Fibroblast of lung (primary cell): ENCODE measurements around the gene COL8A1. TPM values are rescaled to one million over a fixed set of nuclear protein-coding genes. Genes with fewer than 3 reads are reported as not detected.

Source experiments
- DNase-seq, 2 donors: peaks; one replicate each; pipeline versions ENCODE4 v3.0.0 to v3.0.0-alpha.2; 2010; ENCODE audit warnings: low read depth in 2 of 2
- H2AFZ ChIP-seq: 2 replicates; pipeline ENCODE4 v1.5.1; 2012; ENCODE audit warnings: low read length, control low read depth, inconsistent platforms
- H3K27ac ChIP-seq: 2 replicates; pipeline ENCODE4 v1.5.1; 2011; ENCODE audit warnings: low read length, control low read depth; ENCODE audit not compliant: insufficient read depth
- H3K27me3 ChIP-seq: 2 replicates; pipeline ENCODE4 v1.5.1; 2011; ENCODE audit warnings: mild to moderate bottlenecking, low read length; ENCODE audit not compliant: control insufficient read depth, insufficient read depth
- H3K36me3 ChIP-seq: 2 replicates; pipeline ENCODE4 v1.5.1; 2011; ENCODE audit warnings: low read length; ENCODE audit not compliant: control insufficient read depth, insufficient read depth
- H3K4me1 ChIP-seq: 2 replicates; pipeline ENCODE4 v1.5.1; 2011; ENCODE audit warnings: low read length; ENCODE audit not compliant: control insufficient read depth, insufficient read depth; ENCODE audit errors: extremely low read depth
- H3K4me2 ChIP-seq: 2 replicates; pipeline ENCODE4 v1.5.1; 2011; ENCODE audit warnings: low read length, control low read depth; ENCODE audit not compliant: insufficient read depth; ENCODE audit errors: extremely low read depth
- H3K4me3 ChIP-seq, 4 experiments: fragments of 200-600 bp in 1 of 4; sonication (generic) in 1 of 4; replicated peaks in 1 of 4; 2 replicates each; pipeline ENCODE4 v1.5.1; 2011 to 2016; ENCODE audit warnings: low read length in 4 of 4, low read depth in 3 of 4, mild to moderate bottlenecking in 3 of 4, control low read depth in 2 of 4, inconsistent platforms in 1 of 4, mixed read lengths in 1 of 4; ENCODE audit not compliant: insufficient read depth in 1 of 4; ENCODE audit errors: control extremely low read depth in 1 of 4
- H3K79me2 ChIP-seq: 2 replicates; pipeline ENCODE4 v1.5.1; 2012; ENCODE audit warnings: mild to moderate bottlenecking, low read length, inconsistent platforms; ENCODE audit not compliant: control insufficient read depth, insufficient read depth
- H3K9ac ChIP-seq: 2 replicates; pipeline ENCODE4 v1.5.1; 2011; ENCODE audit warnings: mild to moderate bottlenecking, low read length, control low read depth; ENCODE audit not compliant: insufficient read depth
- H3K9me3 ChIP-seq: 2 replicates; pipeline ENCODE4 v1.5.1; 2012; ENCODE audit warnings: low read depth, low read length; ENCODE audit not compliant: control insufficient read depth, insufficient read depth
- H4K20me1 ChIP-seq: 2 replicates; pipeline ENCODE4 v1.5.1; 2011; ENCODE audit warnings: low read length; ENCODE audit not compliant: control insufficient read depth, insufficient read depth; ENCODE audit errors: extremely low read depth
- EZH2 ChIP-seq: IDR thresholded peaks from 2 replicates; pipeline ENCODE4 v1.5.1; 2012; ENCODE audit warnings: low read length, control low read depth, mild to moderate bottlenecking; ENCODE audit errors: missing control alignments
- polyA plus RNA-seq, 2 donors: library from polyadenylated mRNA; depleted of rRNA in 1 of 2; stranded (reverse) in 1 of 2; unstranded in 1 of 2; fragments of >200 nt; gene quantifications; 2 replicates each; pipeline ENCODE4 v1.2.1, GENCODE V29; 2011 to 2012; ENCODE audit warnings: missing spikeins in 1 of 2
- total RNA-seq: library from RNA; depleted of rRNA; stranded (reverse); fragments of >200 nt; gene quantifications from 2 replicates; pipeline ENCODE4 v1.2.1, GENCODE V29; 2014
- TF ChIP-seq, protein P1 (sequence below), 2 donors: IDR thresholded peaks in 1 of 2; conservative IDR thresholded peaks in 1 of 2; 1 replicate in 1 of 2; 2 replicates in 1 of 2; pipeline ENCODE4 v1.5.1; 2011 to 2012; ENCODE audit warnings: low read length in 2 of 2, control low read depth in 1 of 2, inconsistent platforms in 1 of 2, low read depth in 1 of 2, mild to moderate bottlenecking in 1 of 2

Gene COL8A1
- total and polyA plus RNA-seq, 2 donors (not counting 1 experiment from before 2014, with no cell fraction given) = 85.4 to 215 TPM

GRCh38 chr3:99741588-99741987 lies 103.2 kb downstream of the COL8A1 start:
- Histone ChIP-seq H3K9me3 (no peaks in the 10 kb centered on the region), H3K4me1 (no peaks in the 10 kb centered on the region), H4K20me1 (peaks cover 2% of the 10 kb centered on the region), H3K27me3 (no peaks in the 10 kb centered on the region), H3K9ac (no peak overlapping the region), H3K4me2 (no peak overlapping the region), H3K79me2 (no peaks in the 10 kb centered on the region), H3K36me3 (no peaks in the 10 kb centered on the region), H2AFZ (no peak overlapping the region), H3K27ac (no peak overlapping the region), H3K4me3 (no peak overlapping the region)
- TF ChIP-seq, protein P1, sequence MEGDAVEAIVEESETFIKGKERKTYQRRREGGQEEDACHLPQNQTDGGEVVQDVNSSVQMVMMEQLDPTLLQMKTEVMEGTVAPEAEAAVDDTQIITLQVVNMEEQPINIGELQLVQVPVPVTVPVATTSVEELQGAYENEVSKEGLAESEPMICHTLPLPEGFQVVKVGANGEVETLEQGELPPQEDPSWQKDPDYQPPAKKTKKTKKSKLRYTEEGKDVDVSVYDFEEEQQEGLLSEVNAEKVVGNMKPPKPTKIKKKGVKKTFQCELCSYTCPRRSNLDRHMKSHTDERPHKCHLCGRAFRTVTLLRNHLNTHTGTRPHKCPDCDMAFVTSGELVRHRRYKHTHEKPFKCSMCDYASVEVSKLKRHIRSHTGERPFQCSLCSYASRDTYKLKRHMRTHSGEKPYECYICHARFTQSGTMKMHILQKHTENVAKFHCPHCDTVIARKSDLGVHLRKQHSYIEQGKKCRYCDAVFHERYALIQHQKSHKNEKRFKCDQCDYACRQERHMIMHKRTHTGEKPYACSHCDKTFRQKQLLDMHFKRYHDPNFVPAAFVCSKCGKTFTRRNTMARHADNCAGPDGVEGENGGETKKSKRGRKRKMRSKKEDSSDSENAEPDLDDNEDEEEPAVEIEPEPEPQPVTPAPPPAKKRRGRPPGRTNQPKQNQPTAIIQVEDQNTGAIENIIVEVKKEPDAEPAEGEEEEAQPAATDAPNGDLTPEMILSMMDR (conservative IDR thresholded peaks at IDR 0.05 in 1 of 2, IDR thresholded peaks at IDR 0.05 in 1 of 2; ENCODE audit: low read depth in 1 of 2, low read length in 2 of 2) = no peak
- TF ChIP-seq EZH2 = no peak
- no peak for DNase-seq

DNA sequence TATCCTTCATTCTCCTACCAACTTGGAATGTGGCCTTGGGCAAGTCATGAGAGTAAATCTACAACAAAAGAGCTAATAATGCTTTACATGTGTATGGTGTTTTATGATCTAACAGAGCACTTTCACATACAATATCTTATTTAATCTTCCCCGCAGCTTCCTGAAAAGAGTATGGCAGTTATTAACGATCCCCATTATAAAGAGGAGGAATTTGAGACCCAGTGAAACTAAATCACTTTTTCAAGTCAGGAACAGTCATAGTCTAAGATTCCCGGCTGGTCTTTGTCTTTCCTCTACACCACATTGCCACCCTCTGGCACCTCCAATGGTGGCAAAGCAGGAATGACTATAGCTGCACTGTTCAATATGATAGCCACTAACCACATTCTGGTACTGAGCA lies 109.5 kb downstream of the COL8A1 start:
- H3K4me2 ChIP-seq = no peak overlapping the region
- no peak overlapping the region for H3K4me3 ChIP-seq
- peak; percentile 58 to 70 for DNase-seq
- H3K79me2 ChIP-seq = no peaks in the 10 kb centered on the region
- no peaks in the 10 kb centered on the region for H3K36me3 ChIP-seq
- H2AFZ ChIP-seq = no peak overlapping the region
- H3K27me3 ChIP-seq = no peaks in the 10 kb centered on the region
- H3K4me1 ChIP-seq = peaks cover 6% of the 10 kb centered on the region
- peaks cover 2% of the 10 kb centered on the region for H4K20me1 ChIP-seq
- no peak overlapping the region for H3K9ac ChIP-seq
- TF ChIP-seq, protein P1 (conservative IDR thresholded peaks at IDR 0.05 in 1 of 2, IDR thresholded peaks at IDR 0.05 in 1 of 2; ENCODE audit: low read depth in 1 of 2, low read length in 2 of 2) = peak; percentile 47 to 59
- no peak for TF ChIP-seq EZH2
- H3K27ac ChIP-seq = no peak overlapping the region
- no peaks in the 10 kb centered on the region for H3K9me3 ChIP-seq

GRCh38 chr3:99751649-99752048 lies 113.3 kb downstream of the COL8A1 start:
- peak; percentile 75 to 92 for DNase-seq
- Histone ChIP-seq H3K27me3 (no peaks in the 10 kb centered on the region), H4K20me1 (no peaks in the 10 kb centered on the region), H2AFZ (no peak overlapping the region), H3K9me3 (no peaks in the 10 kb centered on the region), H3K9ac (no peak overlapping the region), H3K36me3 (no peaks in the 10 kb centered on the region), H3K4me1 (peaks cover 9% of the 10 kb centered on the region), H3K4me3 (no peak overlapping the region), H3K27ac (peak overlapping the region; percentile 35), H3K4me2 (peak overlapping the region; percentile 9), H3K79me2 (no peaks in the 10 kb centered on the region)
- TF ChIP-seq, protein P1 (conservative IDR thresholded peaks at IDR 0.05 in 1 of 2, IDR thresholded peaks at IDR 0.05 in 1 of 2; ENCODE audit: low read depth in 1 of 2, low read length in 2 of 2) = no peak
- no peak for TF ChIP-seq EZH2
